ENCODE measurements around the gene RASGRF2. TPM values are rescaled to one million over a fixed set of nuclear protein-coding genes. Genes with fewer than 3 reads are reported as not detected.

Gene RASGRF2
- total RNA-seq, 1 experiment from 2014 or later = 0.48 TPM

DNA sequence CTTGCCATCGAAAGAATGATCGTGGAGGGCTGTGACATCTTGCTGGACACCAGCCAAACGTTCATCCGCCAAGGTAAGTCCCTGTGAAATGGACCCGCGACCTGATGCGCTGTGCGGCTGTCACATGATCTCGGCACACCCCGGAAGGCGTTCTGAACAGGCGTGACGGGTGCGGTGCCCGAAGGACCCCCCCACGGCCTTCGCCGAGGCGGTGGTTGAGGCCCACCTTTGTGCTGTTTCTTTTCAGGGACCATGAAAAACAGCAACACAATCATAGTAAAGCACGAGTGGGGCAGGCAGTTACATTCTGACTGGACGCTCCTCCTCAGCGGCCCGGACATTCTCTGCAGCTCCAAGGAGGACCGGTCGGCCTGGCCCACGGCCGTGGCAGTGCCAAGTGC lies 126.7 kb downstream of the RASGRF2 start:
- no peak for DNase-seq
- intact Hi-C loops (cut with micrococcal nuclease; ENCODE audit: unreplicated experiment) = no loop called here
- BruUV-seq (replicated peaks) = no TSS peak

DNA sequence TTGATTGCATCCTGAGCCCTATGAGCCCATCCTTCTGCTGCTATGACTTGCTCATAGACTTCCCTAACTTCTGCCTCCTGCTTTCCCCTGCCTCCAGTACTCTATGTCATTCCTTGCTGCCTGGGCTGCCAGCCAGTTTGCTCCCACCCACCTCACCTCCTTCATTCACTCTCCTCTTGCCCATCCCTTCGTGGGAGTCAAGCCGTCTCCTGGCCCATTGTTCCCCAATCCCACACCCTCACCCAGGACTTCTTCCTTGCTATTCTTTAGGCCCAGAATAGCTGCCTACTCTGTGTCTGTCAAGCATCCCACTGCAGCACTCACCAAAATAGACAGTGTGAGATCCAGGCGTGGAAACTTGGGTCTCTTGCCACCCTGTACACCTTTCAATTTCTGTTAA lies 131.0 kb downstream of the RASGRF2 start:
- DNase-seq = no peak
- H3K9me2 ChIP-seq (ENCODE audit: insufficient read depth) = no peaks in the 10 kb centered on the region
- intact Hi-C loops (cut with micrococcal nuclease; ENCODE audit: unreplicated experiment) = no loop called here
- no peaks in the 10 kb centered on the region for H3K27me3 ChIP-seq (ENCODE audit: insufficient read depth, low read depth)
- no peaks in the 10 kb centered on the region for H4K20me1 ChIP-seq (ENCODE audit: insufficient read depth)
- H3K27ac ChIP-seq = no peak overlapping the region
- POLR2A ChIA-PET (ENCODE audit: unreplicated experiment) = no interaction called here
- no peaks in the 10 kb centered on the region for H3K36me3 ChIP-seq (ENCODE audit: low read depth)
- no peaks in the 10 kb centered on the region for H3F3A ChIP-seq (ENCODE audit: insufficient read depth, low read depth)
- no TSS peak for BruUV-seq (replicated peaks)
- H2AFZ ChIP-seq = no peak overlapping the region
- no peaks in the 10 kb centered on the region for H3K79me2 ChIP-seq (ENCODE audit: low read depth)
- TF ChIP-seq EZH2 (IDR thresholded peaks at IDR 0.05; ENCODE audit: low read depth) = no peak
- TF ChIP-seq, protein P1, sequence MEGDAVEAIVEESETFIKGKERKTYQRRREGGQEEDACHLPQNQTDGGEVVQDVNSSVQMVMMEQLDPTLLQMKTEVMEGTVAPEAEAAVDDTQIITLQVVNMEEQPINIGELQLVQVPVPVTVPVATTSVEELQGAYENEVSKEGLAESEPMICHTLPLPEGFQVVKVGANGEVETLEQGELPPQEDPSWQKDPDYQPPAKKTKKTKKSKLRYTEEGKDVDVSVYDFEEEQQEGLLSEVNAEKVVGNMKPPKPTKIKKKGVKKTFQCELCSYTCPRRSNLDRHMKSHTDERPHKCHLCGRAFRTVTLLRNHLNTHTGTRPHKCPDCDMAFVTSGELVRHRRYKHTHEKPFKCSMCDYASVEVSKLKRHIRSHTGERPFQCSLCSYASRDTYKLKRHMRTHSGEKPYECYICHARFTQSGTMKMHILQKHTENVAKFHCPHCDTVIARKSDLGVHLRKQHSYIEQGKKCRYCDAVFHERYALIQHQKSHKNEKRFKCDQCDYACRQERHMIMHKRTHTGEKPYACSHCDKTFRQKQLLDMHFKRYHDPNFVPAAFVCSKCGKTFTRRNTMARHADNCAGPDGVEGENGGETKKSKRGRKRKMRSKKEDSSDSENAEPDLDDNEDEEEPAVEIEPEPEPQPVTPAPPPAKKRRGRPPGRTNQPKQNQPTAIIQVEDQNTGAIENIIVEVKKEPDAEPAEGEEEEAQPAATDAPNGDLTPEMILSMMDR (conservative IDR thresholded peaks at IDR 0.05) = no peak
- H3K4me1 ChIP-seq (replicated peaks; ENCODE audit: insufficient read depth) = no peaks in the 10 kb centered on the region
- H3K4me2 ChIP-seq = no peak overlapping the region
- CTCF ChIA-PET = interaction anchor here (0.6 kb wide), 1 partner anchor 75 kb away, joined by 3 read pairs; no protein-coding TSS in a partner anchor
- no peak overlapping the region for H3K4me3 ChIP-seq
- no peaks in the 10 kb centered on the region for H3K9me3 ChIP-seq (ENCODE audit: insufficient read depth, low read depth)

More for the DNA sequence above, 126.7 kb downstream of the RASGRF2 start:
- POLR2A ChIA-PET (ENCODE audit: unreplicated experiment) = no interaction called here
- Histone ChIP-seq H3K9me2 (ENCODE audit: insufficient read depth) (no peaks in the 10 kb centered on the region), H4K20me1 (ENCODE audit: insufficient read depth) (no peaks in the 10 kb centered on the region), H3K36me3 (ENCODE audit: low read depth) (no peaks in the 10 kb centered on the region), H3K4me3 (no peak overlapping the region), H3K9me3 (ENCODE audit: insufficient read depth, low read depth) (no peaks in the 10 kb centered on the region), H3K4me2 (no peak overlapping the region), H2AFZ (no peak overlapping the region), H3K27me3 (ENCODE audit: insufficient read depth, low read depth) (no peaks in the 10 kb centered on the region), H3K4me1 (replicated peaks; ENCODE audit: insufficient read depth) (no peaks in the 10 kb centered on the region), H3K27ac (no peak overlapping the region), H3K79me2 (ENCODE audit: low read depth) (no peaks in the 10 kb centered on the region), H3F3A (ENCODE audit: insufficient read depth, low read depth) (no peaks in the 10 kb centered on the region)
- TF ChIP-seq, protein P1 (conservative IDR thresholded peaks at IDR 0.05) = no peak
- no peak for TF ChIP-seq EZH2 (IDR thresholded peaks at IDR 0.05; ENCODE audit: low read depth)
- CTCF ChIA-PET = no interaction called here

DNA sequence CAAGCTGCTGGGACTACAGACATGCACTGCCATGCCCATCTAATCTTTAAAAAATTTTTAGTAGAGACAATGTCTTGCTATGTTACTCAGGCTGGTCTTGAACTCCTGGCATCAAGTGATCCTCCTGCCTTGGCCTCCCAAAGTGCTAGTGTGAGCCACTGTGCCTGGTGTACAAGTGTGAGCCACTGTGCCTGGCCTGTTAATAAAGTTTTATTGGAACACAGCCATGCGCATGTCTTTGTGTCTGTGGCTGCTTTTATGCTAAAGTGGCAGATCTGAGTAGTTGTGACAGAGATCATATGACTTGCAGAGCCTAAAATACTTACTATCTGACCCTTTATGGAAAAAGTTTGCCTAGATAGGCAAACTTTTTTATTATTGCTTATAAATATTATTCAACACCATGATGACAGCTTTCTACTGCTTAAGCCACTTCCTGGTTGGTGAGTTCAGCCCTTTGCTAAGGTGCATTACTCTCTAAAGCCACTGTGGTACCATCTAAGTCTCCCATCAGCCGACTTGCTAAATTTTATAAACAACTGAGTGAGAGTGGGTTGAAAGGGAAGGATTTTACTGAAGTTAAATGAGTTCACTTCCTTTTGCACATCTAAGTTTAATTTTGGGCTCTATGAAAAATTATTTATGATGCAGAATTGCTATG lies 133.5 kb downstream of the RASGRF2 start:
- intact Hi-C loops (cut with micrococcal nuclease; ENCODE audit: unreplicated experiment) = no loop called here
- no TSS peak for BruUV-seq (replicated peaks)

More for the DNA sequence above, 133.5 kb downstream of the RASGRF2 start:
- H3K4me2 ChIP-seq = no peak overlapping the region
- H3K79me2 ChIP-seq (ENCODE audit: low read depth) = no peaks in the 10 kb centered on the region
- H3K4me3 ChIP-seq = no peak overlapping the region
- no peaks in the 10 kb centered on the region for H3K9me3 ChIP-seq (ENCODE audit: insufficient read depth, low read depth)
- ChIA-PET CTCF (no interaction called here), POLR2A (ENCODE audit: unreplicated experiment) (no interaction called here)
- no peak overlapping the region for H3K27ac ChIP-seq
- H3F3A ChIP-seq (ENCODE audit: insufficient read depth, low read depth) = no peaks in the 10 kb centered on the region
- no peak overlapping the region for H2AFZ ChIP-seq
- no peaks in the 10 kb centered on the region for H3K36me3 ChIP-seq (ENCODE audit: low read depth)
- DNase-seq = no peak
- no peaks in the 10 kb centered on the region for H3K27me3 ChIP-seq (ENCODE audit: insufficient read depth, low read depth)
- no peaks in the 10 kb centered on the region for H3K9me2 ChIP-seq (ENCODE audit: insufficient read depth)
- TF ChIP-seq, protein P1 (conservative IDR thresholded peaks at IDR 0.05) = no peak
- no peak for TF ChIP-seq EZH2 (IDR thresholded peaks at IDR 0.05; ENCODE audit: low read depth)
- no peaks in the 10 kb centered on the region for H3K4me1 ChIP-seq (replicated peaks; ENCODE audit: insufficient read depth)
- no peaks in the 10 kb centered on the region for H4K20me1 ChIP-seq (ENCODE audit: insufficient read depth)
